NT2/D1 (cell line): Measurements from ENCODE around the gene FETUB.

Source experiments
- YY1 ChIP-seq: IDR thresholded peaks from 2 replicates; pipeline ENCODE4 v1.6.1; 2011; ENCODE audit not compliant: insufficient read length, insufficient read depth
- ZNF274 ChIP-seq: IDR thresholded peaks from 2 replicates; pipeline ENCODE4 v1.6.1; 2011; ENCODE audit warnings: mild to moderate bottlenecking, low read depth, low read length

GRCh38 chr3:186678604-186679003 lies 38.4 kb downstream of the FETUB start:
- no peak for TF ChIP-seq ZNF274
- TF ChIP-seq YY1: no peak
